Measurements from ENCODE around the gene COPZ1. TPM values are rescaled to one million over a fixed set of nuclear protein-coding genes. Genes with fewer than 3 reads are reported as not detected.

COPZ1 gene
- total RNA-seq, 1 experiment from 2014 or later = 104 TPM

GRCh38 chr12:54300732-54301427, 24.1 kb upstream of the COPZ1 start, which contains the start of gene NFE2:
NFE2 (minus strand) TSS chr12:54301015; CDS start chr12:54295248, 5,767 bp downstream.
- peak; percentile 93 for DNase-seq
- Histone ChIP-seq H3K14ac (ENCODE audit: insufficient read depth, low read length) (peak within 1 kb of the TSS; percentile 4; the same call in 1 of the 2 replicates), H4K20me1 (ENCODE audit: control insufficient read depth, insufficient read depth, insufficient read length) (no peaks in the 10 kb centered on the region), H3K4ac (ENCODE audit: low read depth, low read length) (no peak within 1 kb of the TSS; the same call in 1 of the 2 replicates), H3K18ac (ENCODE audit: insufficient read length, low read depth, low read length) (peak within 1 kb of the TSS; percentile 48), H3K27me3 (ENCODE audit: insufficient read depth, low read length) (peaks cover 7% of the 10 kb centered on the region; the same call in 1 of the 2 replicates), H3K4me1 (ENCODE audit: insufficient read depth, low read length) (peaks cover 11% of the 10 kb centered on the region; the same call in 1 of the 2 replicates), H3K4me2 (ENCODE audit: insufficient read depth, insufficient read length, low read length) (peak within 1 kb of the TSS; percentile 84), H3K79me2 (ENCODE audit: insufficient read depth, low read length) (no peaks in the 10 kb centered on the region), H2AK5ac (ENCODE audit: insufficient read length, low read length) (no peak within 1 kb of the TSS), H3K27ac (ENCODE audit: insufficient read length, low read depth, low read length) (no peak within 1 kb of the TSS), H3K23ac (ENCODE audit: insufficient read length, low read depth, low read length) (no peak within 1 kb of the TSS), H3K9ac (ENCODE audit: extremely low read depth, insufficient read length, low read length) (peak within 1 kb of the TSS; percentile 0), H2AFZ (ENCODE audit: low read length) (no peak within 1 kb of the TSS), H2BK20ac (ENCODE audit: low read depth, low read length, poor library complexity, severe bottlenecking) (no peak within 1 kb of the TSS), H4K8ac (replicated peaks; ENCODE audit: insufficient read length, low read depth, low read length) (no peak within 1 kb of the TSS), H4K91ac (ENCODE audit: insufficient read length, low read depth, low read length) (no peak within 1 kb of the TSS), H2BK12ac (ENCODE audit: insufficient read length, low read depth, low read length) (no peak within 1 kb of the TSS), H2BK120ac (ENCODE audit: low read depth, low read length, poor library complexity, severe bottlenecking) (no peak within 1 kb of the TSS), H3K9me3 (ENCODE audit: control insufficient read depth, low read depth, low read length) (no peaks in the 10 kb centered on the region), H3K79me1 (ENCODE audit: insufficient read depth, low read depth, low read length, poor library complexity, severe bottlenecking) (no peaks in the 10 kb centered on the region), H3K23me2 (ENCODE audit: insufficient read length, low read depth, low read length, poor library complexity, severe bottlenecking) (peaks cover 6% of the 10 kb centered on the region), H2BK5ac (ENCODE audit: insufficient read length, low read length) (no peak within 1 kb of the TSS), H2BK15ac (ENCODE audit: low read depth, low read length) (no peak within 1 kb of the TSS), H3T11ph (ENCODE audit: low read length) (no peak within 1 kb of the TSS), H3K56ac (ENCODE audit: insufficient read length, low read depth, low read length) (no peak within 1 kb of the TSS), H4K5ac (ENCODE audit: insufficient read length, low read depth, low read length) (no peak within 1 kb of the TSS)
- Mint-ChIP-seq H3K4me3 (peak within 1 kb of the TSS; percentile 57 to 79), H3K36me3 (ENCODE audit: insufficient read depth in 1 of 3, low read depth in 3 of 3) (no peaks in the 10 kb centered on the region), H3K27ac (peak within 1 kb of the TSS; percentile 85 to 92 (median 87); a peak in 6 of 7 replicates), H3K9me3 (no peaks in the 10 kb centered on the region), H3K4me1 (peaks cover 51 to 60% of the 10 kb centered on the region in 2 experiments), H3K27me3 (ENCODE audit: low read depth) (peaks cover 33% of the 10 kb centered on the region)
- TF ChIP-seq CTCF (conservative IDR thresholded peaks at IDR 0.05) = peak; percentile 32; the same call in 2 of the 3 replicates
- WGBS (ENCODE audit: extremely low coverage, insufficient read length, low lambda C conversion rate) = no CpG with 5 or more reads among the region's 26 CpGs

Data from H9 (cell line).